Iris pigment epithelial cell (primary cell): ENCODE measurements around the gene ANK3.

ENCODE experiments used
- DNase-seq: peaks from one replicate; pipeline ENCODE4 v3.0.0-alpha.2; 2011; ENCODE audit warnings: low read depth

The ANK3 gene

GRCh38 chr10:60389413-60390025 is at the start of gene ANK3:
Gene ANK3, minus strand, starts transcription at chr10:60389875. Its CDS starts 337 bp downstream, at chr10:60389538.
- DNase-seq = no peak

- peak; percentile 66 for DNase-seq
Observed at GRCh38 chr10:60434418-60435046, 44.9 kb upstream of the ANK3 start.

- DNase-seq = peak; percentile 84
Observed at GRCh38 chr10:60433684-60434083, 44.0 kb upstream of the ANK3 start.

GRCh38 chr10:60430836-60431597 is 41.3 kb upstream of the ANK3 start:
- no peak for DNase-seq

- DNase-seq = peak; percentile 59
Observed at GRCh38 chr10:60430017-60430416, 40.3 kb upstream of the ANK3 start.

GRCh38 chr10:60429084-60429849 is 39.6 kb upstream of the ANK3 start:
- no peak for DNase-seq

GRCh38 chr10:60428387-60428737 is 38.7 kb upstream of the ANK3 start:
- DNase-seq = no peak

- DNase-seq = peak; percentile 57
Observed at GRCh38 chr10:60427709-60428386, 38.2 kb upstream of the ANK3 start.

GRCh38 chr10:60427148-60427547 is 37.5 kb upstream of the ANK3 start:
- peak; percentile 46 for DNase-seq

GRCh38 chr10:60426425-60426824 is 36.8 kb upstream of the ANK3 start:
- peak; percentile 95 for DNase-seq

GRCh38 chr10:60425392-60426110 is 35.9 kb upstream of the ANK3 start:
- peak; percentile 77 for DNase-seq

- no peak for DNase-seq
Observed at GRCh38 chr10:60424971-60425370, 35.3 kb upstream of the ANK3 start.

GRCh38 chr10:60423920-60424319 is 34.2 kb upstream of the ANK3 start:
- DNase-seq = no peak

GRCh38 chr10:60422809-60423208 is 33.1 kb upstream of the ANK3 start:
- no peak for DNase-seq

- no peak for DNase-seq
Observed at GRCh38 chr10:60420991-60421894, 31.6 kb upstream of the ANK3 start.

- no peak for DNase-seq
Observed at GRCh38 chr10:60419249-60419648, 29.6 kb upstream of the ANK3 start.

GRCh38 chr10:60417901-60418300 is 28.2 kb upstream of the ANK3 start:
- peak; percentile 53 for DNase-seq

GRCh38 chr10:60417024-60417423 is 27.3 kb upstream of the ANK3 start:
- no peak for DNase-seq

GRCh38 chr10:60414877-60415585 is 25.4 kb upstream of the ANK3 start:
- peak; percentile 87 for DNase-seq

GRCh38 chr10:60414111-60414510 is 24.4 kb upstream of the ANK3 start:
- DNase-seq = no peak
